GM12878 (cell line): ENCODE results near the gene SLC51A. TPM values are rescaled to one million over a fixed set of nuclear protein-coding genes. Genes with fewer than 3 reads are reported as not detected.

ENCODE experiments used
- ATAC-seq: fragments of 200-7000 bp; cut with Tn5 transposase; 3 replicates; pipeline ENCODE4 v1.9.1; 2020; ENCODE audit warnings: mild to moderate bottlenecking, moderate library complexity
- BruUV-seq: library from RNA; stranded (reverse); fragments of 400-500 nt; replicated peaks from 2 replicates; lab custom pipeline; 2021; lab: Mats Ljungman, UMichigan
- CTCF ChIA-PET: fragments of 300-600 bp; sonication (Branson Sonifier 250); formaldehyde crosslinking; extraction: SDS; loops from one replicate; lab custom pipeline; 2021; ENCODE audit warnings: inconsistent platforms; lab: Yijun Ruan, JAX
- POLR2A ChIA-PET: fragments of 350-600 bp; formaldehyde crosslinking; extraction: SDS; loops from one replicate; lab custom pipeline; 2021; ENCODE audit warnings: inconsistent platforms; lab: Charles Lee
- RAD21 ChIA-PET: fragments of 300-600 bp; sonication (Branson Sonifier 250); formaldehyde crosslinking; loops from one replicate; lab custom pipeline; 2023; ENCODE audit warnings: antibody characterized with exemption; ENCODE audit not compliant: unreplicated experiment; lab: Charles Lee
- SMC1A ChIA-PET: fragments of 300-600 bp; sonication (Branson Sonifier 250); formaldehyde crosslinking; loops from one replicate; lab custom pipeline; 2023; ENCODE audit not compliant: unreplicated experiment, uncharacterized antibody; lab: Charles Lee
- DNase-seq: peaks from one replicate; pipeline ENCODE4 v3.0.0-alpha.2; 2011; ENCODE audit warnings: low read depth, low spot score
- FAIRE-seq: peaks from 3 replicates; lab custom pipeline; 2011; peaks lifted over from hg19 to GRCh38; lab: Jason Lieb, UNC
- H2AFZ ChIP-seq: 2 replicates; pipeline ENCODE4 v1.6.0; 2011; ENCODE audit warnings: low read depth, low read length, control low read depth; ENCODE audit not compliant: control insufficient read depth
- H3K27ac ChIP-seq: 2 replicates; pipeline ENCODE4 v1.5.1; 2011; ENCODE audit warnings: control low read depth; ENCODE audit not compliant: control insufficient read depth, insufficient read depth
- H3K27me3 ChIP-seq, 2 experiments: replicated peaks in 1 of 2; 2 replicates each; pipeline versions ENCODE4 v1.6.0 to v1.6.1; 2011; ENCODE audit warnings: low read length in 1 of 2; ENCODE audit not compliant: control insufficient read depth in 2 of 2, insufficient read depth in 2 of 2
- H3K36me3 ChIP-seq, 2 experiments: 2 replicates each; pipeline ENCODE4 v1.5.1; 2011; ENCODE audit warnings: low read length in 1 of 2; ENCODE audit not compliant: control insufficient read depth in 2 of 2, insufficient read depth in 2 of 2
- H3K4me1 ChIP-seq: 2 replicates; pipeline ENCODE4 v1.6.1; 2011; ENCODE audit warnings: mild to moderate bottlenecking, low read length, moderate library complexity, mixed read lengths; ENCODE audit not compliant: control insufficient read depth, insufficient read depth
- H3K4me2 ChIP-seq: 2 replicates; pipeline ENCODE4 v1.6.0; 2011; ENCODE audit warnings: control low read depth; ENCODE audit not compliant: control insufficient read depth, insufficient read depth
- H3K4me3 ChIP-seq: fragments of 200-600 bp; sonication (generic); 2 replicates; pipeline ENCODE4 v1.5.1; 2016
- H3K79me2 ChIP-seq: 2 replicates; pipeline ENCODE4 v1.6.0; 2011; ENCODE audit warnings: low read length; ENCODE audit not compliant: control insufficient read depth, insufficient read depth
- H3K9ac ChIP-seq: 2 replicates; pipeline ENCODE4 v1.8.0; 2011; ENCODE audit warnings: low read length, control low read depth, mixed read lengths; ENCODE audit not compliant: control insufficient read depth, insufficient read depth
- H3K9me3 ChIP-seq: replicated peaks from 3 replicates; pipeline ENCODE4 v1.5.1; 2011; ENCODE audit warnings: mild to moderate bottlenecking, low read length; ENCODE audit not compliant: control insufficient read depth, insufficient read depth
- H4K20me1 ChIP-seq: 2 replicates; pipeline ENCODE4 v1.6.0; 2011; ENCODE audit not compliant: control insufficient read depth, insufficient read depth
- BCL11A ChIP-seq: IDR thresholded peaks from 2 replicates; pipeline ENCODE4 v1.6.1; 2011; ENCODE audit warnings: low read depth, low read length
- DPF2 ChIP-seq: fragments of 450-650 bp; IDR thresholded peaks from 2 replicates; pipeline ENCODE4 v1.6.1; 2017; ENCODE audit warnings: mild to moderate bottlenecking
- HDAC6 ChIP-seq: fragments of 200-600 bp; sonication (generic); IDR thresholded peaks from one replicate; pipeline ENCODE4 v1.8.0; 2017; ENCODE audit warnings: antibody characterized with exemption; ENCODE audit not compliant: unreplicated experiment
- POLR2A ChIP-seq: IDR thresholded peaks from 2 replicates; pipeline ENCODE4 v1.6.1; 2011; ENCODE audit warnings: low read depth, mild to moderate bottlenecking, low read length
- SMC3 ChIP-seq: IDR thresholded peaks from 2 replicates; pipeline ENCODE4 v1.6.1; 2011; ENCODE audit warnings: low read length, improper control_type of control experiment, borderline replicate concordance
- SREBF1 ChIP-seq: IDR thresholded peaks from 2 replicates; pipeline ENCODE4 v1.6.1; 2012; ENCODE audit warnings: mild to moderate bottlenecking, low read length
- STAT1 ChIP-seq: fragments of 450-650 bp; conservative IDR thresholded peaks from 2 replicates; pipeline ENCODE4 v1.6.1; 2014; ENCODE audit warnings: antibody characterized with exemption, mild to moderate bottlenecking
- WGBS: methylation state at CpG from one replicate; pipeline ENCODE4 v1.1.6; 2016; ENCODE audit warnings: low lambda C conversion rate; ENCODE audit not compliant: insufficient replicate concordance, insufficient coverage; ENCODE audit errors: missing lambda C conversion rate; 5-methylcytosine and 5-hydroxymethylcytosine counted together
- in situ Hi-C: fragments of 300-500 bp; cut with MboI; formaldehyde crosslinking; loops from 9 replicates; pipeline ENCODE4 v1.14.3; 2018; ENCODE audit warnings: mixed read lengths
- intact Hi-C: fragments of 100-400 bp; cut with micrococcal nuclease; formaldehyde crosslinking; loops from one replicate; pipeline ENCODE4 v1.14.2; 2022; ENCODE audit not compliant: unreplicated experiment
- polyA plus RNA-seq, 11 experiments: library from polyadenylated mRNA; depleted of rRNA in 4 of 11; unstranded in 6 of 11; stranded (reverse) in 5 of 11; fragments of >200 nt; fragmentation: Nextera tagmentation in 4 of 11; fragmentation: Illumina TruSeq in 1 of 11; extraction: Ambion mirVana in 4 of 11; extraction: Trizol in 1 of 11; gene quantifications; 1 replicate in 1 of 11; 2 replicates in 10 of 11; pipeline versions ENCODE4 v1.2.1 to v1.2.3, GENCODE V29; 2011 to 2016; ENCODE audit warnings: inconsistent platforms in 2 of 11, missing spikeins in 2 of 11, low read depth in 1 of 11
- total RNA-seq, 4 experiments: library from RNA; depleted of rRNA in 3 of 4; stranded (reverse); fragments of >200 nt in 3 of 4; fragmentation: Illumina TruSeq in 1 of 4; extraction: Trizol in 1 of 4; gene quantifications; 2 replicates each; pipeline versions ENCODE4 v1.2.1 to v1.2.3, GENCODE V29; 2013 to 2021
- TF ChIP-seq, protein P1 (sequence below): fragments of 450-650 bp; IDR thresholded peaks from 2 replicates; pipeline ENCODE4 v1.6.1; 2017; ENCODE audit warnings: mild to moderate bottlenecking, moderate library complexity
- TF ChIP-seq, protein P2 (sequence below): IDR thresholded peaks from 2 replicates; pipeline ENCODE4 v1.6.1; 2012; ENCODE audit warnings: low read depth, low read length, improper control_type of control experiment

Gene SLC51A
- total and polyA plus RNA-seq, 10 of the 15 experiments (the other 5 are each of a cell fraction or from before 2014, with no cell fraction given), result 0.99 to 3.9 (median 2.2) TPM; not detected in 6

- no peak overlapping the region for H3K4me2 ChIP-seq
- H3K4me3 ChIP-seq, result no peak overlapping the region
- no peaks in the 10 kb centered on the region for H3K9me3 ChIP-seq
- no peaks in the 10 kb centered on the region for H4K20me1 ChIP-seq
- ChIA-PET RAD21 (no interaction called here), SMC1A (interaction anchor here (1.4 kb wide), 1 partner anchor 15 kb away, joined by 3 read pairs; no protein-coding TSS in a partner anchor), POLR2A (no interaction called here), CTCF (interaction anchor here (1.0 kb wide), 1 partner anchor 303 kb away, joined by 3 read pairs; no protein-coding TSS in a partner anchor)
- ATAC-seq (no peak), DNase-seq (no peak), FAIRE-seq (no peak)
- intact Hi-C loops, result no loop called here
- H3K36me3 ChIP-seq, result no peaks in the 10 kb centered on the region
- 80% methylated on average over 10 of the region's 10 CpGs for WGBS
- no TSS peak for BruUV-seq
- H3K27ac ChIP-seq, result no peak overlapping the region
- H3K4me1 ChIP-seq, result peaks cover 10% of the 10 kb centered on the region
- H3K9ac ChIP-seq, result no peak overlapping the region
- TF ChIP-seq POLR2A, result no peak
- no peak for TF ChIP-seq SREBF1
- TF ChIP-seq, protein P1, sequence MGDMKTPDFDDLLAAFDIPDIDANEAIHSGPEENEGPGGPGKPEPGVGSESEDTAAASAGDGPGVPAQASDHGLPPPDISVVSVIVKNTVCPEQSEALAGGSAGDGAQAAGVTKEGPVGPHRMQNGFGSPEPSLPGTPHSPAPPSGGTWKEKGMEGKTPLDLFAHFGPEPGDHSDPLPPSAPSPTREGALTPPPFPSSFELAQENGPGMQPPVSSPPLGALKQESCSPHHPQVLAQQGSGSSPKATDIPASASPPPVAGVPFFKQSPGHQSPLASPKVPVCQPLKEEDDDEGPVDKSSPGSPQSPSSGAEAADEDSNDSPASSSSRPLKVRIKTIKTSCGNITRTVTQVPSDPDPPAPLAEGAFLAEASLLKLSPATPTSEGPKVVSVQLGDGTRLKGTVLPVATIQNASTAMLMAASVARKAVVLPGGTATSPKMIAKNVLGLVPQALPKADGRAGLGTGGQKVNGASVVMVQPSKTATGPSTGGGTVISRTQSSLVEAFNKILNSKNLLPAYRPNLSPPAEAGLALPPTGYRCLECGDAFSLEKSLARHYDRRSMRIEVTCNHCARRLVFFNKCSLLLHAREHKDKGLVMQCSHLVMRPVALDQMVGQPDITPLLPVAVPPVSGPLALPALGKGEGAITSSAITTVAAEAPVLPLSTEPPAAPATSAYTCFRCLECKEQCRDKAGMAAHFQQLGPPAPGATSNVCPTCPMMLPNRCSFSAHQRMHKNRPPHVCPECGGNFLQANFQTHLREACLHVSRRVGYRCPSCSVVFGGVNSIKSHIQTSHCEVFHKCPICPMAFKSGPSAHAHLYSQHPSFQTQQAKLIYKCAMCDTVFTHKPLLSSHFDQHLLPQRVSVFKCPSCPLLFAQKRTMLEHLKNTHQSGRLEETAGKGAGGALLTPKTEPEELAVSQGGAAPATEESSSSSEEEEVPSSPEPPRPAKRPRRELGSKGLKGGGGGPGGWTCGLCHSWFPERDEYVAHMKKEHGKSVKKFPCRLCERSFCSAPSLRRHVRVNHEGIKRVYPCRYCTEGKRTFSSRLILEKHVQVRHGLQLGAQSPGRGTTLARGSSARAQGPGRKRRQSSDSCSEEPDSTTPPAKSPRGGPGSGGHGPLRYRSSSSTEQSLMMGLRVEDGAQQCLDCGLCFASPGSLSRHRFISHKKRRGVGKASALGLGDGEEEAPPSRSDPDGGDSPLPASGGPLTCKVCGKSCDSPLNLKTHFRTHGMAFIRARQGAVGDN, result no peak
- no peak for TF ChIP-seq HDAC6
- no peak for TF ChIP-seq STAT1
- TF ChIP-seq, protein P2, sequence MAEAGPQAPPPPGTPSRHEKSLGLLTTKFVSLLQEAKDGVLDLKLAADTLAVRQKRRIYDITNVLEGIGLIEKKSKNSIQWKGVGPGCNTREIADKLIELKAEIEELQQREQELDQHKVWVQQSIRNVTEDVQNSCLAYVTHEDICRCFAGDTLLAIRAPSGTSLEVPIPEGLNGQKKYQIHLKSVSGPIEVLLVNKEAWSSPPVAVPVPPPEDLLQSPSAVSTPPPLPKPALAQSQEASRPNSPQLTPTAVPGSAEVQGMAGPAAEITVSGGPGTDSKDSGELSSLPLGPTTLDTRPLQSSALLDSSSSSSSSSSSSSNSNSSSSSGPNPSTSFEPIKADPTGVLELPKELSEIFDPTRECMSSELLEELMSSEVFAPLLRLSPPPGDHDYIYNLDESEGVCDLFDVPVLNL, result no peak
- no peak for TF ChIP-seq BCL11A
- no peak for TF ChIP-seq DPF2
- TF ChIP-seq SMC3, result no peak
- no peaks in the 10 kb centered on the region for H3K79me2 ChIP-seq
- in situ Hi-C loops, result no loop called here
- H3K27me3 ChIP-seq, result no peaks in the 10 kb centered on the region
- H2AFZ ChIP-seq, result no peak overlapping the region
Measured at GRCh38 chr3:196215493-196216020, 777 bp upstream of the SLC51A start.
